Mesenchymal stem cell (in vitro differentiated cells and primary cell): ENCODE results near the gene BACH1.
A peak's percentile ranks its signal among the peaks of the same experiment; 100 is the strongest.

Source experiments
- DNase-seq: peaks from one replicate; pipeline ENCODE4 v3.0.0-alpha.2; 2013
- H2AFZ ChIP-seq: one replicate; pipeline ENCODE4 v1.6.1; 2013; ENCODE audit warnings: low read depth, mild to moderate bottlenecking, control low read depth, inconsistent platforms, low read length, moderate library complexity
- H2AK5ac ChIP-seq: 2 replicates; pipeline ENCODE4 v1.6.1; 2013; ENCODE audit warnings: low read length, moderate library complexity, mild to moderate bottlenecking, inconsistent platforms; ENCODE audit not compliant: severe bottlenecking
- H2BK120ac ChIP-seq: one replicate; pipeline ENCODE4 v1.6.1; 2013; ENCODE audit warnings: low read depth, mild to moderate bottlenecking, inconsistent platforms, low read length, moderate library complexity
- H2BK12ac ChIP-seq, 2 experiments: one replicate each; pipeline ENCODE4 v1.6.1; 2013; ENCODE audit warnings: inconsistent platforms in 2 of 2, low read length in 2 of 2, mild to moderate bottlenecking in 2 of 2, moderate library complexity in 2 of 2, control low read depth in 1 of 2
- H2BK15ac ChIP-seq: one replicate; pipeline ENCODE4 v1.6.1; 2013; ENCODE audit warnings: mild to moderate bottlenecking, low read depth, inconsistent platforms; ENCODE audit not compliant: poor library complexity, severe bottlenecking
- H2BK5ac ChIP-seq: 2 replicates; pipeline ENCODE4 v1.6.1; 2013; ENCODE audit warnings: low read depth, mild to moderate bottlenecking, low read length, control low read depth, inconsistent platforms; ENCODE audit not compliant: poor library complexity, severe bottlenecking
- H3K14ac ChIP-seq, 2 experiments: one replicate each; pipeline ENCODE4 v1.6.1; 2013; ENCODE audit warnings: inconsistent platforms in 2 of 2, low read length in 2 of 2, control low read depth in 1 of 2, mild to moderate bottlenecking in 1 of 2, moderate library complexity in 1 of 2
- H3K18ac ChIP-seq, 2 experiments: one replicate each; pipeline ENCODE4 v1.6.1; 2013; ENCODE audit warnings: inconsistent platforms in 2 of 2, low read length in 2 of 2, control low read depth in 1 of 2, low read depth in 1 of 2, mild to moderate bottlenecking in 1 of 2
- H3K23ac ChIP-seq, 2 experiments: one replicate each; pipeline ENCODE4 v1.6.1; 2013; ENCODE audit warnings: inconsistent platforms in 2 of 2, low read length in 2 of 2, mild to moderate bottlenecking in 2 of 2, moderate library complexity in 2 of 2, control low read depth in 1 of 2
- H3K27ac ChIP-seq: 2 replicates; pipeline ENCODE4 v1.5.1; 2013; ENCODE audit warnings: mild to moderate bottlenecking, moderate library complexity, low read length, control low read depth, inconsistent platforms; ENCODE audit not compliant: poor library complexity, severe bottlenecking
- H3K27me3 ChIP-seq, 2 experiments: 2 replicates each; pipeline versions ENCODE4 v1.6.1 to v1.7.0; 2013; ENCODE audit warnings: low read length in 2 of 2, mild to moderate bottlenecking in 2 of 2, moderate library complexity in 2 of 2, control low read depth in 1 of 2, inconsistent platforms in 1 of 2; ENCODE audit not compliant: control insufficient read depth in 1 of 2, insufficient read depth in 1 of 2
- H3K36me3 ChIP-seq, 2 experiments: 2 replicates each; pipeline versions ENCODE4 v1.6.1 to v1.7.0; 2013; ENCODE audit warnings: low read length in 2 of 2, control low read depth in 1 of 2, inconsistent platforms in 1 of 2, low read depth in 1 of 2, mild to moderate bottlenecking in 1 of 2; ENCODE audit not compliant: insufficient read depth in 2 of 2, control insufficient read depth in 1 of 2
- H3K4ac ChIP-seq, 2 experiments: one replicate each; pipeline ENCODE4 v1.6.1; 2013; ENCODE audit warnings: inconsistent platforms in 2 of 2, low read length in 2 of 2, mild to moderate bottlenecking in 2 of 2, moderate library complexity in 2 of 2, control low read depth in 1 of 2, low read depth in 1 of 2
- H3K4me1 ChIP-seq: 2 replicates; pipeline ENCODE4 v1.6.1; 2013; ENCODE audit warnings: low read depth, low read length, control low read depth; ENCODE audit not compliant: control insufficient read depth, insufficient read depth
- H3K4me2 ChIP-seq: 2 replicates; pipeline ENCODE4 v1.6.1; 2013; ENCODE audit warnings: low read length, mild to moderate bottlenecking, inconsistent platforms; ENCODE audit not compliant: poor library complexity, severe bottlenecking
- H3K4me3 ChIP-seq, 2 experiments: 2 replicates each; pipeline versions ENCODE4 v1.5.1 to v1.7.0; 2013; ENCODE audit warnings: low read length in 2 of 2, mild to moderate bottlenecking in 2 of 2, control low read depth in 1 of 2, low read depth in 1 of 2; ENCODE audit not compliant: insufficient read depth in 1 of 2
- H3K79me1 ChIP-seq: replicated peaks from 2 replicates; pipeline ENCODE4 v1.6.1; 2013; ENCODE audit warnings: mild to moderate bottlenecking, control low read depth, low read length, inconsistent platforms; ENCODE audit not compliant: poor library complexity, severe bottlenecking
- H3K9ac ChIP-seq: 2 replicates; pipeline ENCODE4 v1.7.0; 2013; ENCODE audit warnings: mild to moderate bottlenecking, low read length, moderate library complexity
- H3K9me3 ChIP-seq: 2 replicates; pipeline ENCODE4 v1.7.0; 2013; ENCODE audit warnings: mild to moderate bottlenecking, low read length; ENCODE audit not compliant: control insufficient read depth
- H4K8ac ChIP-seq: one replicate; pipeline ENCODE4 v1.6.1; 2013; ENCODE audit warnings: inconsistent platforms, mild to moderate bottlenecking, low read length, moderate library complexity
- H4K91ac ChIP-seq: one replicate; pipeline ENCODE4 v1.6.1; 2013; ENCODE audit warnings: mild to moderate bottlenecking, low read length, inconsistent platforms
- WGBS: methylation state at CpG from one replicate; pipeline ENCODE4 v1.1.7; 2013; ENCODE audit warnings: mixed read lengths; 5-methylcytosine and 5-hydroxymethylcytosine counted together

Gene BACH1

GRCh38 chr21:29376556-29376955 is 77.8 kb downstream of the BACH1 start:
- Histone ChIP-seq H4K91ac (no peak overlapping the region), H3K9me3 (no peaks in the 10 kb centered on the region)

GRCh38 chr21:29377266-29377665 is 78.5 kb downstream of the BACH1 start:
- no peak for DNase-seq
- no peak overlapping the region for H2BK12ac ChIP-seq
- no peak overlapping the region for H2AFZ ChIP-seq
- H4K91ac ChIP-seq, result no peak overlapping the region
- H3K4me1 ChIP-seq, result peaks cover 3% of the 10 kb centered on the region
- no peak overlapping the region for H3K4ac ChIP-seq
- H3K4me2 ChIP-seq, result no peak overlapping the region
- H3K23ac ChIP-seq, result no peak overlapping the region
- H3K27ac ChIP-seq, result no peak overlapping the region
- H3K4me3 ChIP-seq, result no peak overlapping the region
- no peak overlapping the region for H3K18ac ChIP-seq
- peaks cover 4% of the 10 kb centered on the region for H3K79me1 ChIP-seq
- no peak overlapping the region for H2BK5ac ChIP-seq
- no peak overlapping the region for H2AK5ac ChIP-seq
- H2BK15ac ChIP-seq, result no peak overlapping the region
- H3K9me3 ChIP-seq, result no peaks in the 10 kb centered on the region
- H3K14ac ChIP-seq, result no peak overlapping the region
- H3K9ac ChIP-seq, result no peak overlapping the region
- H3K36me3 ChIP-seq, result peaks cover 0 to 10% of the 10 kb centered on the region in 2 experiments
- no peaks in the 10 kb centered on the region for H3K27me3 ChIP-seq
- H4K8ac ChIP-seq, result no peak overlapping the region
- 99% methylated on average over 4 of the region's 4 CpGs for WGBS
- no peak overlapping the region for H2BK120ac ChIP-seq

More at GRCh38 chr21:29376556-29376955, 77.8 kb downstream of the BACH1 start:
- H2BK5ac ChIP-seq, result no peak overlapping the region
- H3K23ac ChIP-seq, result no peak overlapping the region
- H3K4ac ChIP-seq, result no peak overlapping the region
- H3K27ac ChIP-seq, result no peak overlapping the region
- H3K27me3 ChIP-seq, result no peaks in the 10 kb centered on the region
- peak overlapping the region; percentile 19 for H4K8ac ChIP-seq
- H3K18ac ChIP-seq, result no peak overlapping the region
- H3K79me1 ChIP-seq, result peaks cover 4% of the 10 kb centered on the region
- H2AFZ ChIP-seq, result no peak overlapping the region
- H3K9ac ChIP-seq, result no peak overlapping the region
- H2BK12ac ChIP-seq, result no peak overlapping the region
- WGBS, result 40% methylated on average over 3 of the region's 3 CpGs
- H3K4me1 ChIP-seq, result peaks cover 2% of the 10 kb centered on the region
- DNase-seq, result peak; percentile 42
- H3K36me3 ChIP-seq, result peaks cover 0 to 14% of the 10 kb centered on the region in 2 experiments
- no peak overlapping the region for H2BK15ac ChIP-seq
- no peak overlapping the region for H3K14ac ChIP-seq
- no peak overlapping the region for H2BK120ac ChIP-seq
- H3K4me3 ChIP-seq, result no peak overlapping the region
- H3K4me2 ChIP-seq, result no peak overlapping the region
- peak overlapping the region; percentile 5 for H2AK5ac ChIP-seq

- Histone ChIP-seq H3K9me3 (no peaks in the 10 kb centered on the region), H3K18ac (no peak overlapping the region), H3K4me1 (peaks cover 3% of the 10 kb centered on the region), H2AK5ac (peak overlapping the region; percentile 68), H3K4ac (no peak overlapping the region), H3K27ac (no peak overlapping the region), H2BK120ac (no peak overlapping the region), H3K23ac (no peak overlapping the region), H3K14ac (no peak overlapping the region), H2BK15ac (no peak overlapping the region), H2BK12ac (no peak overlapping the region), H4K91ac (no peak overlapping the region), H3K36me3 (no peaks in the 10 kb centered on the region), H3K79me1 (peaks cover 4% of the 10 kb centered on the region), H4K8ac (no peak overlapping the region), H3K9ac (no peak overlapping the region), H3K27me3 (no peaks in the 10 kb centered on the region), H3K4me2 (no peak overlapping the region), H2AFZ (no peak overlapping the region), H2BK5ac (no peak overlapping the region), H3K4me3 (no peak overlapping the region)
- WGBS, result 99% methylated on average over 4 of the region's 4 CpGs
- no peak for DNase-seq
Measured at GRCh38 chr21:29378832-29379231, 80.1 kb downstream of the BACH1 start.

- peaks cover 4% of the 10 kb centered on the region for H3K79me1 ChIP-seq
- no peak overlapping the region for H2AFZ ChIP-seq
- H3K4me2 ChIP-seq, result no peak overlapping the region
- H3K27ac ChIP-seq, result no peak overlapping the region
- no peak overlapping the region for H3K4me3 ChIP-seq
- no peak overlapping the region for H2BK12ac ChIP-seq
- H4K91ac ChIP-seq, result no peak overlapping the region
- H3K14ac ChIP-seq, result no peak overlapping the region
- 96% methylated on average over 3 of the region's 6 CpGs for WGBS
- H3K4ac ChIP-seq, result no peak overlapping the region
- H2AK5ac ChIP-seq, result peak overlapping the region; percentile 96
- DNase-seq, result no peak
- H2BK15ac ChIP-seq, result no peak overlapping the region
- H4K8ac ChIP-seq, result no peak overlapping the region
- H3K9me3 ChIP-seq, result no peaks in the 10 kb centered on the region
- no peak overlapping the region for H2BK5ac ChIP-seq
- no peaks in the 10 kb centered on the region for H3K36me3 ChIP-seq
- H3K4me1 ChIP-seq, result peaks cover 3% of the 10 kb centered on the region
- peak overlapping the region in 1 of 2 experiments; percentile 12 for H3K18ac ChIP-seq
- no peak overlapping the region for H2BK120ac ChIP-seq
- no peak overlapping the region for H3K23ac ChIP-seq
- no peaks in the 10 kb centered on the region for H3K27me3 ChIP-seq
- H3K9ac ChIP-seq, result no peak overlapping the region
Measured at GRCh38 chr21:29379517-29380054, 80.9 kb downstream of the BACH1 start.
